Thoracic aorta (tissue), 2 donors: ENCODE measurements around the gene RBPJ. TPM values are rescaled to one million over a fixed set of nuclear protein-coding genes. Genes with fewer than 3 reads are reported as not detected.

Source experiments
- ATAC-seq: fragments of 150-250 bp; one replicate; pipeline ENCODE4 v1.8.0; 2017; ENCODE audit warnings: low read depth; ENCODE audit not compliant: insufficient number of reproducible peaks, low FRiP score
- DNase-seq: peaks from one replicate; pipeline ENCODE4 v3.0.0-alpha.2; 2020; ENCODE audit warnings: low spot score
- H3K27ac ChIP-seq, 2 donors: fragments of 200-600 bp; sonication (generic); 1 replicate in 1 of 2; 2 replicates in 1 of 2; pipeline ENCODE4 v1.5.1; 2016; ENCODE audit warnings: mild to moderate bottlenecking in 2 of 2, moderate library complexity in 2 of 2
- H3K27me3 ChIP-seq: fragments of 200-600 bp; sonication (generic); replicated peaks from 2 replicates; pipeline ENCODE4 v1.6.0; 2016; ENCODE audit warnings: mild to moderate bottlenecking; ENCODE audit not compliant: insufficient read depth
- H3K36me3 ChIP-seq: fragments of 200-600 bp; sonication (generic); one replicate; pipeline ENCODE4 v1.5.1; 2016
- H3K4me1 ChIP-seq, 2 donors: fragments of 200-600 bp; sonication (generic); 1 replicate in 1 of 2; 2 replicates in 1 of 2; pipeline versions ENCODE4 v1.5.1 to v1.6.0; 2016; ENCODE audit warnings: low read depth in 2 of 2, mild to moderate bottlenecking in 1 of 2; ENCODE audit not compliant: control insufficient read depth in 1 of 2
- H3K4me3 ChIP-seq: fragments of 200-600 bp; sonication (generic); 2 replicates; pipeline ENCODE4 v1.5.1; 2016; ENCODE audit warnings: mild to moderate bottlenecking
- H3K9me3 ChIP-seq: fragments of 200-600 bp; sonication (generic); 2 replicates; pipeline ENCODE4 v1.5.1; 2016
- total RNA-seq, 2 donors: library from RNA; depleted of rRNA; stranded (reverse); fragments of >200 nt; gene quantifications; one replicate each; pipeline versions ENCODE4 v1.1.0 to v1.2.3, GENCODE V29; 2016
- TF ChIP-seq, protein P1 (sequence below): fragments of 200-600 bp; sonication (generic); IDR thresholded peaks from one replicate; pipeline ENCODE4 v1.5.1; 2019; ENCODE audit warnings: antibody characterized with exemption

The RBPJ gene
- total RNA-seq, 2 donors from 2014 or later, result 63.4 to 82.6 TPM

DNA sequence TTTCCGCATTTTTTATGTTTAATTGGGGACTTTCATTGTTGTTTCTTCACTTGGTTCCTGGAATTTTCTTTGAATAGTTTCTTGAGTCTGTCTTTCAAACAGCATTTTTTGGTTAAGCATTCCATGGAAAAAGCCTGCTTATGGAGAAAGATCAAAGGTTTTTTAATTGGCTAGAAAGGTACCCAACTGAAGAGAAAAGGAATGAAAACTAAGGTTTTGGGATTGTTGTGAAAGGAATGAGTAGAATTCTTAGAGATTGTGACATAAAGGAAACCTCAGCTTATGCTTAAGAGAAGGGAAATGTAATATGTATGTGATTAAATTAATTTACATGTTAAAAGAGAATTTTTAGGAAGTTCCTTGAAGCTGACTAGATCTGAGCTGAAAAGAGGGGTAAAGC lies 86.7 kb downstream of the RBPJ start:
- TF ChIP-seq, protein P1, sequence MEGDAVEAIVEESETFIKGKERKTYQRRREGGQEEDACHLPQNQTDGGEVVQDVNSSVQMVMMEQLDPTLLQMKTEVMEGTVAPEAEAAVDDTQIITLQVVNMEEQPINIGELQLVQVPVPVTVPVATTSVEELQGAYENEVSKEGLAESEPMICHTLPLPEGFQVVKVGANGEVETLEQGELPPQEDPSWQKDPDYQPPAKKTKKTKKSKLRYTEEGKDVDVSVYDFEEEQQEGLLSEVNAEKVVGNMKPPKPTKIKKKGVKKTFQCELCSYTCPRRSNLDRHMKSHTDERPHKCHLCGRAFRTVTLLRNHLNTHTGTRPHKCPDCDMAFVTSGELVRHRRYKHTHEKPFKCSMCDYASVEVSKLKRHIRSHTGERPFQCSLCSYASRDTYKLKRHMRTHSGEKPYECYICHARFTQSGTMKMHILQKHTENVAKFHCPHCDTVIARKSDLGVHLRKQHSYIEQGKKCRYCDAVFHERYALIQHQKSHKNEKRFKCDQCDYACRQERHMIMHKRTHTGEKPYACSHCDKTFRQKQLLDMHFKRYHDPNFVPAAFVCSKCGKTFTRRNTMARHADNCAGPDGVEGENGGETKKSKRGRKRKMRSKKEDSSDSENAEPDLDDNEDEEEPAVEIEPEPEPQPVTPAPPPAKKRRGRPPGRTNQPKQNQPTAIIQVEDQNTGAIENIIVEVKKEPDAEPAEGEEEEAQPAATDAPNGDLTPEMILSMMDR, result no peak
- H3K4me1 ChIP-seq, result peaks cover 5% of the 10 kb centered on the region in 2 donors
- no peak overlapping the region for H3K4me3 ChIP-seq
- DNase-seq (no peak), ATAC-seq (no peak)
- no peaks in the 10 kb centered on the region for H3K27me3 ChIP-seq
- no peaks in the 10 kb centered on the region for H3K9me3 ChIP-seq
- peaks cover 10% of the 10 kb centered on the region for H3K36me3 ChIP-seq
- no peak overlapping the region for H3K27ac ChIP-seq

DNA sequence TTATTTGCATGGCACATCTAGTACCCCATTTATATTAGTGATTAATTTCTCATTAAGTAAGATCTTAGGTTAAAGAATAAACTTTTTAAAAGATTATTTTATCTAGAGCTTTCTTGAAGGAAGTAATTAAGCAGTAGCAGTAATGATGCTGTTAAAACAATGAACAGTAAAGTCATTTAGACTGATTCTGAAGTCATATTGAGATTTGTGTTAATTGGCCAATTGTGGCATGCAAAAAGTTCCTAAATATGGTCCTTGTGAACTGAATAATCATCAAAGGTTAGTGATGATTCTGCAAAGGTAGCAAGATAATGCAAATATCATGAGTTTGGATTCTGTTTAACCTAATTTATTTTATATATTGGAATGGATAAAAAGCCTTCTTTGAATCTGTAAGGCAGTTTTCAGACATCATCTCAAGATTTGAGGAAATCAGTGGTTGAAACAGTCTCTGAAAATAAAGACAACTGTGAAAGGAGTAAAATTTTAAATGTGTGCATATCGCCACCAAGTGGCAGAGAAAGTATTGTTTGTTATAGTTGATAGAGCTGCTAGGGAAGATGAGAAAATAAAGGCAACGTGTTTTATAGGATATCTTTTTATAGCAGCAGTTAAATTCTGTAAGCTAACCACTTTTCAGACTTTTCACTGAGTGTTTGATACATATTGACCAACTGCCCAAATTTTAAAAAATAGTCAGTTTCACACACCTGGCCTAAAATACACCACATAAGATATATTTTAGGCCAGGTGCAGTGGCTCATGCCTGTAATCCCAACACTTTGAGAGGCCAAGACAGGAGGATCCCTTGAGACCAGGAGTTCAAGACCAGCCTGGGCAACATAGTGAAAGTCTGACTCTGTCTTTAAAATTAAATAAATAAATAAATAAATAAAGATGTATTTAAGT lies 89.8 kb downstream of the RBPJ start:
- no peak overlapping the region for H3K4me3 ChIP-seq
- TF ChIP-seq, protein P1, result peak; percentile 57
- H3K27ac ChIP-seq, result no peak overlapping the region
- H3K27me3 ChIP-seq, result no peaks in the 10 kb centered on the region
- H3K4me1 ChIP-seq, result peaks cover 12% of the 10 kb centered on the region in 2 donors
- ATAC-seq, result no peak
- DNase-seq, result no peak
- peaks cover 10% of the 10 kb centered on the region for H3K36me3 ChIP-seq
- H3K9me3 ChIP-seq, result no peaks in the 10 kb centered on the region

DNA sequence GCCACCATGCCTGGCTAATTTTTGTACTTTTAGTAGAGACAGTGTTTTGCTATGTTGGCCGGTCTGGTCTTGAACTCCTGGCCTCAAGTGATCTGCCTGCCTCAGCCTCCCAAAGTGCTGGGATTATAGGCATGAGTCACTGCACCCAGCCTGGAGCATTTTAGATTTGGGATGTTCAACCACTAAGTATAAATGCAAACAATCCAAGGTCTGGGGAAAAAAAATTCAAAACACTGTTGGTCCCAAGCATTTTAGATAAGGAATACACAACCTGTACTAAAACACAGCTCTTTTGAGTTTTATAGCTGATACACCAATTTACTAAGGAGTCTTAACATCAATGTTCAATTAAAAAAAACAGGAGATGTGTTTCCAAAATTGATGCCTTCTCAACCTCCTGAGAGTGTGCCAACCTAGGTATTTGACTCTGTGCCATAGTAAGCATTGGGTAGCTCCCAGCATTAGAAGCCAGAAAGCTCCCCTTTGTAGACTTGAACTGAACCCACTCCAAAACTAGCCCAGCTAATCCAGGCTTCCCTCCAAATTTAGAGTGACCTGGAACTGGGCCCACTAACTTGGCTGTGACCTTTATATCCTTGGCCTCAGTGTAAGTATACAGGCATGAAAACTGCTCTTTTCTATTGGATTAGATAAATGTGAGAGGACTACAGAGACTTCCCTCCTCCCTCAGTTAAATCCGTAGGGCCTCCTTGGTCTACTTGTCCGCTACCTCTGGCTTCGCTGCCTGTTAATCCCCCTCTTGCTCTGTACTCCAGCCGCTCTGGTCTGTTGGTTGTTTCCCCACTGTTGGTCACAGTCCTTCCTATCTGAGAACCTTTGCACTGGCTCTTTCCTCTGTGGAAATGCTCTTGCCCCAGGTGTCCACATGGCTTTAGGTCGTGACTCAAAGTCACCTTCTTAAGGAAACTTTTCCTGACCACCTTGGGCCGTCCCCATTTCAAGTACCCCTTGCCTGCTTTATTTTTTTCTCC lies 91.9 kb downstream of the RBPJ start:
- ATAC-seq (no peak), DNase-seq (no peak)
- TF ChIP-seq, protein P1, result no peak
- H3K27me3 ChIP-seq, result no peaks in the 10 kb centered on the region
- no peak overlapping the region for H3K27ac ChIP-seq
- no peaks in the 10 kb centered on the region for H3K9me3 ChIP-seq
- no peak overlapping the region for H3K4me3 ChIP-seq
- peaks cover 12% of the 10 kb centered on the region in 2 donors for H3K4me1 ChIP-seq
- no peaks in the 10 kb centered on the region for H3K36me3 ChIP-seq

DNA sequence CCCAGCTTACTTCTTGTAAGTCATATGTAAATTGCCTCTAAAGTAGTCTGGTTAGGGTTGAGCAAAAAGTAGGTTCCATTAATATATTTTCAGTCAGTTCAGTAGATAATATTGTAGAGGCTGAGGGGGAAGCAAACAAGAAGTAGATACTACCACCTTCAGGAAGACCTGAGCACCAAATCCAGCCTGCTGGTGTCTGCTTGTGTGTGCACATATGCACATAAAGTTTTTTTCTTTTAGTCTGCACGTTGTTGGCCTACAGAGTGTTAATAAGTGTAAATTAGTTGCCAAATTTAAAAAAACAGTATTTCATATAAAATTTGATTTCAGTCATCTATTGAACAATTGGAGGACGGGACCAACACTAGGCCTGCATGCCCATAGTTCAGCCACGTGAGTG lies 92.8 kb downstream of the RBPJ start:
- Histone ChIP-seq H3K27me3 (no peaks in the 10 kb centered on the region), H3K36me3 (no peaks in the 10 kb centered on the region), H3K4me3 (no peak overlapping the region), H3K9me3 (no peaks in the 10 kb centered on the region), H3K4me1 (peaks cover 12% of the 10 kb centered on the region in 2 donors), H3K27ac (no peak overlapping the region)
- TF ChIP-seq, protein P1, result no peak
- DNase-seq (no peak), ATAC-seq (no peak)

DNA sequence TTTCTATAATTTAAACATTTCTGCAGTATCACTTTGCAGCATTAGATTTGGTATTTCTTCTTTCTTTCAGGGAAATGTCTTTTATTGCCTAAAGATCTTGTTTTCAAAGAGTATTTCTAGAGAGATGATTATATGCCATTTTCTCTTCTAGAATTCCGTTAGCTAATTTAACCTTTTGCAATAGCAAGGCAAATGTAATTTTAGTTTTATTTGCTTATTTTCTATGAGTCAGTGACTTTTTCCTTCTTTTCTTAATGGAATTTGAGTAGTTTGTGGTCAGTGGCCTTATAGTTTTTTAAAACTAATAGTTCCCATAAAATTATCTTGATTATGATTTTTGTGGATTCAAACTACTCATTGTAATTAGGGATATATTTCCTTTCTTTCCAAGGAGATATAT lies 97.3 kb downstream of the RBPJ start:
- Histone ChIP-seq H3K27me3 (no peaks in the 10 kb centered on the region), H3K4me3 (no peak overlapping the region), H3K27ac (no peak overlapping the region), H3K9me3 (no peaks in the 10 kb centered on the region), H3K36me3 (no peaks in the 10 kb centered on the region), H3K4me1 (peaks cover 9 to 22% of the 10 kb centered on the region in 2 donors)
- DNase-seq (no peak), ATAC-seq (no peak)
- TF ChIP-seq, protein P1, result no peak
